Neural cell (in vitro differentiated cells): ENCODE results near the gene AQP2. TPM values are rescaled to one million over a fixed set of nuclear protein-coding genes. Genes with fewer than 3 reads are reported as not detected.

Experiments used
- H2AFZ ChIP-seq: fragments of 200-600, 300-800 bp; sonication (generic), shearing (Covaris generic); 2 replicates; pipeline ENCODE4 v1.6.0; 2014; ENCODE audit warnings: low read depth, mild to moderate bottlenecking, antibody characterized with exemption, low read length, moderate library complexity
- H3F3A ChIP-seq: fragments of 200-600 bp; shearing (Covaris generic); 2 replicates; pipeline ENCODE4 v1.6.1; 2016; ENCODE audit warnings: mild to moderate bottlenecking, moderate library complexity, mixed read lengths, antibody characterized with exemption, low read length; ENCODE audit not compliant: insufficient read depth, poor library complexity, severe bottlenecking
- H3K27ac ChIP-seq: fragments of 200-600, 300-800 bp; sonication (generic), shearing (Covaris generic); 2 replicates; pipeline ENCODE4 v1.5.1; 2014; ENCODE audit warnings: mild to moderate bottlenecking, low read length, moderate library complexity
- H3K27me3 ChIP-seq: fragments of 300-800, 200-600 bp; sonication (generic), shearing (Covaris generic); 2 replicates; pipeline ENCODE4 v1.6.0; 2014; ENCODE audit warnings: mild to moderate bottlenecking, low read depth, low read length, moderate library complexity; ENCODE audit not compliant: insufficient read depth
- H3K36me3 ChIP-seq: fragments of 300-800, 200-600 bp; sonication (generic), shearing (Covaris generic); 2 replicates; pipeline ENCODE4 v1.5.1; 2014; ENCODE audit warnings: mild to moderate bottlenecking, antibody characterized with exemption, low read length, moderate library complexity; ENCODE audit not compliant: insufficient read depth
- H3K4me2 ChIP-seq: fragments of 300-800, 200-600 bp; sonication (generic), shearing (Covaris generic); 2 replicates; pipeline ENCODE4 v1.6.0; 2014; ENCODE audit warnings: mild to moderate bottlenecking, low read length
- H3K4me3 ChIP-seq: fragments of 300-800, 200-600 bp; sonication (generic), shearing (Covaris generic); 2 replicates; pipeline ENCODE4 v1.5.1; 2014; ENCODE audit warnings: mild to moderate bottlenecking, low read length, moderate library complexity
- H3K79me2 ChIP-seq: fragments of 200-600 bp; shearing (Covaris generic); replicated peaks from 2 replicates; pipeline ENCODE4 v1.6.0; 2014; ENCODE audit warnings: mild to moderate bottlenecking, low read length, moderate library complexity; ENCODE audit not compliant: insufficient read depth
- H3K9ac ChIP-seq: fragments of 300-800, 200-600 bp; sonication (generic), shearing (Covaris generic); 2 replicates; pipeline ENCODE4 v1.6.1; 2016; ENCODE audit warnings: mild to moderate bottlenecking, low read length, mixed read lengths
- H3K9me2 ChIP-seq: fragments of 200-600 bp; shearing (Covaris generic); 2 replicates; pipeline ENCODE4 v1.6.1; 2016; ENCODE audit warnings: mild to moderate bottlenecking, low read length, mixed read lengths; ENCODE audit not compliant: insufficient read depth
- H3K9me3 ChIP-seq: fragments of 200-600, 300-800 bp; sonication (generic), shearing (Covaris generic); 2 replicates; pipeline ENCODE4 v1.6.1; 2016; ENCODE audit warnings: mild to moderate bottlenecking, mixed run types, low read length, moderate library complexity, mixed read lengths
- H4K20me1 ChIP-seq: fragments of 200-600 bp; shearing (Covaris generic); 2 replicates; pipeline ENCODE4 v1.6.1; 2016; ENCODE audit warnings: mild to moderate bottlenecking, mixed run types; ENCODE audit not compliant: insufficient read depth
- EP300 ChIP-seq: fragments of 450-650 bp; conservative IDR thresholded peaks from 2 replicates; pipeline ENCODE4 v1.6.1; 2014; ENCODE audit warnings: antibody characterized with exemption, mild to moderate bottlenecking, moderate library complexity; ENCODE audit not compliant: poor library complexity, severe bottlenecking
- EZH2 ChIP-seq: fragments of 200-600, 300-800 bp; shearing (Covaris generic), sonication (generic); IDR thresholded peaks from 2 replicates; pipeline ENCODE4 v1.6.1; 2014; ENCODE audit warnings: antibody characterized with exemption, low read length, borderline replicate concordance, mild to moderate bottlenecking; ENCODE audit not compliant: insufficient read depth, poor library complexity, severe bottlenecking
- MXI1 ChIP-seq: fragments of 450-650 bp; conservative IDR thresholded peaks from 2 replicates; pipeline ENCODE4 v1.6.1; 2014; ENCODE audit warnings: antibody characterized with exemption, mild to moderate bottlenecking; ENCODE audit not compliant: poor library complexity, severe bottlenecking
- POLR2AphosphoS5 ChIP-seq: IDR thresholded peaks from 2 replicates; pipeline ENCODE4 v1.6.1; 2012
- RAD21 ChIP-seq: fragments of 450-650 bp; conservative IDR thresholded peaks from 2 replicates; pipeline ENCODE4 v1.6.1; 2014; ENCODE audit warnings: antibody characterized with exemption, mild to moderate bottlenecking, moderate library complexity
- SMC3 ChIP-seq: fragments of 450-650 bp; conservative IDR thresholded peaks from 2 replicates; pipeline ENCODE4 v1.6.1; 2014; ENCODE audit warnings: antibody characterized with exemption, mild to moderate bottlenecking, moderate library complexity; ENCODE audit not compliant: poor library complexity
- TAF1 ChIP-seq: IDR thresholded peaks from 2 replicates; pipeline ENCODE4 v1.6.1; 2012; ENCODE audit warnings: low read depth
- polyA plus RNA-seq: library from polyadenylated mRNA; depleted of rRNA; stranded (reverse); fragments of >200 nt; gene quantifications from 2 replicates; pipeline ENCODE4 v1.2.3, GENCODE V29; 2014
- TF ChIP-seq, protein P1 (sequence below): IDR thresholded peaks from 2 replicates; pipeline ENCODE4 v1.6.1; 2012; ENCODE audit warnings: borderline replicate concordance
- TF ChIP-seq, protein P2 (sequence below): fragments of 450-650 bp; IDR thresholded peaks from 2 replicates; pipeline ENCODE4 v1.5.1; 2014; ENCODE audit warnings: antibody characterized with exemption, mild to moderate bottlenecking, moderate library complexity; ENCODE audit not compliant: poor library complexity, severe bottlenecking

AQP2 gene
- polyA plus RNA-seq, 1 donor from 2014 or later: not detected

DNA sequence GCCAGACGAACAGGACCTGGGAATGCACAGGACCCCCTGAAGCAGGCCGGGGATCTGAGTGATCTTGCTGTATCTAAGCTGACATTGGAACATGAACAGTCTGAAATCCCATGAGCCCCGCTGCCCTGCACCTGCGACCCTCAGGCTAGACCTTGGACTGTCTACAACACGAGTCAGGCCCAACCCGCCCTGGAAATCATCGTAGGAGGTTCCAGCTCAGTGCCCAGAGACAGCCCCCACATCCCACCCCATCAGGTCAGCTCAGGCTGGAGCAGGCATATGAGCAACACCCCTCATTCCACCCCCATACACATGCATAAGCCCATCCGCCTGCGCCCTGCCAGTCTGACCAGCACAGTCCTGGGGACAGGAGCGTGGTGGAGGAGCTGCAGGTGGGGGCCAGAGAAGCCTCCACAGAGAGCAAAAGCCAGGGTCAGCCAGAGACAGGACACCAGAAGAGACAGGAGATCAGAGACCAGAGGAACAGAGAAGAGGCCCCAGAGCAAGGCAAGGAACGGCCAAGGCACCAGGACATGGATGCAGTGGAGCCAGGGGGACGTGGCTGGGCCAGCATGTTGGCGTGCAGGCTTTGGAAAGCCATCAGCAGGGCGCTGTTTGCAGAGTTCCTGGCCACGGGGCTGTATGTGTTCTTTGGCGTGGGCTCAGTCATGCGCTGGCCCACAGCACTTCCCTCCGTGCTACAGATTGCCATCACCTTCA lies 22.3 kb downstream of the AQP2 start, which contains the start of gene AQP6:
Gene AQP6, plus strand, starts transcription at position 307 of the 720 bp plus-strand sequence. Its CDS starts 227 bp downstream, at position 534.
- TF ChIP-seq, protein P1, sequence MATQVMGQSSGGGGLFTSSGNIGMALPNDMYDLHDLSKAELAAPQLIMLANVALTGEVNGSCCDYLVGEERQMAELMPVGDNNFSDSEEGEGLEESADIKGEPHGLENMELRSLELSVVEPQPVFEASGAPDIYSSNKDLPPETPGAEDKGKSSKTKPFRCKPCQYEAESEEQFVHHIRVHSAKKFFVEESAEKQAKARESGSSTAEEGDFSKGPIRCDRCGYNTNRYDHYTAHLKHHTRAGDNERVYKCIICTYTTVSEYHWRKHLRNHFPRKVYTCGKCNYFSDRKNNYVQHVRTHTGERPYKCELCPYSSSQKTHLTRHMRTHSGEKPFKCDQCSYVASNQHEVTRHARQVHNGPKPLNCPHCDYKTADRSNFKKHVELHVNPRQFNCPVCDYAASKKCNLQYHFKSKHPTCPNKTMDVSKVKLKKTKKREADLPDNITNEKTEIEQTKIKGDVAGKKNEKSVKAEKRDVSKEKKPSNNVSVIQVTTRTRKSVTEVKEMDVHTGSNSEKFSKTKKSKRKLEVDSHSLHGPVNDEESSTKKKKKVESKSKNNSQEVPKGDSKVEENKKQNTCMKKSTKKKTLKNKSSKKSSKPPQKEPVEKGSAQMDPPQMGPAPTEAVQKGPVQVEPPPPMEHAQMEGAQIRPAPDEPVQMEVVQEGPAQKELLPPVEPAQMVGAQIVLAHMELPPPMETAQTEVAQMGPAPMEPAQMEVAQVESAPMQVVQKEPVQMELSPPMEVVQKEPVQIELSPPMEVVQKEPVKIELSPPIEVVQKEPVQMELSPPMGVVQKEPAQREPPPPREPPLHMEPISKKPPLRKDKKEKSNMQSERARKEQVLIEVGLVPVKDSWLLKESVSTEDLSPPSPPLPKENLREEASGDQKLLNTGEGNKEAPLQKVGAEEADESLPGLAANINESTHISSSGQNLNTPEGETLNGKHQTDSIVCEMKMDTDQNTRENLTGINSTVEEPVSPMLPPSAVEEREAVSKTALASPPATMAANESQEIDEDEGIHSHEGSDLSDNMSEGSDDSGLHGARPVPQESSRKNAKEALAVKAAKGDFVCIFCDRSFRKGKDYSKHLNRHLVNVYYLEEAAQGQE: no peak
- TF ChIP-seq MXI1 (no peak), POLR2AphosphoS5 (no peak), EZH2 (no peak), EP300 (no peak), RAD21 (no peak), TAF1 (no peak), SMC3 (no peak)
- TF ChIP-seq, protein P2, sequence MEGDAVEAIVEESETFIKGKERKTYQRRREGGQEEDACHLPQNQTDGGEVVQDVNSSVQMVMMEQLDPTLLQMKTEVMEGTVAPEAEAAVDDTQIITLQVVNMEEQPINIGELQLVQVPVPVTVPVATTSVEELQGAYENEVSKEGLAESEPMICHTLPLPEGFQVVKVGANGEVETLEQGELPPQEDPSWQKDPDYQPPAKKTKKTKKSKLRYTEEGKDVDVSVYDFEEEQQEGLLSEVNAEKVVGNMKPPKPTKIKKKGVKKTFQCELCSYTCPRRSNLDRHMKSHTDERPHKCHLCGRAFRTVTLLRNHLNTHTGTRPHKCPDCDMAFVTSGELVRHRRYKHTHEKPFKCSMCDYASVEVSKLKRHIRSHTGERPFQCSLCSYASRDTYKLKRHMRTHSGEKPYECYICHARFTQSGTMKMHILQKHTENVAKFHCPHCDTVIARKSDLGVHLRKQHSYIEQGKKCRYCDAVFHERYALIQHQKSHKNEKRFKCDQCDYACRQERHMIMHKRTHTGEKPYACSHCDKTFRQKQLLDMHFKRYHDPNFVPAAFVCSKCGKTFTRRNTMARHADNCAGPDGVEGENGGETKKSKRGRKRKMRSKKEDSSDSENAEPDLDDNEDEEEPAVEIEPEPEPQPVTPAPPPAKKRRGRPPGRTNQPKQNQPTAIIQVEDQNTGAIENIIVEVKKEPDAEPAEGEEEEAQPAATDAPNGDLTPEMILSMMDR: no peak
- Histone ChIP-seq H3K9me2 (no peaks in the 10 kb centered on the region), H3K4me2 (no peak within 1 kb of the TSS), H3K4me3 (no peak within 1 kb of the TSS), H4K20me1 (no peaks in the 10 kb centered on the region), H3F3A (no peaks in the 10 kb centered on the region), H3K27me3 (no peaks in the 10 kb centered on the region), H2AFZ (no peak within 1 kb of the TSS), H3K9me3 (no peaks in the 10 kb centered on the region), H3K36me3 (no peaks in the 10 kb centered on the region), H3K27ac (no peak within 1 kb of the TSS), H3K79me2 (no peaks in the 10 kb centered on the region), H3K9ac (no peak within 1 kb of the TSS)

DNA sequence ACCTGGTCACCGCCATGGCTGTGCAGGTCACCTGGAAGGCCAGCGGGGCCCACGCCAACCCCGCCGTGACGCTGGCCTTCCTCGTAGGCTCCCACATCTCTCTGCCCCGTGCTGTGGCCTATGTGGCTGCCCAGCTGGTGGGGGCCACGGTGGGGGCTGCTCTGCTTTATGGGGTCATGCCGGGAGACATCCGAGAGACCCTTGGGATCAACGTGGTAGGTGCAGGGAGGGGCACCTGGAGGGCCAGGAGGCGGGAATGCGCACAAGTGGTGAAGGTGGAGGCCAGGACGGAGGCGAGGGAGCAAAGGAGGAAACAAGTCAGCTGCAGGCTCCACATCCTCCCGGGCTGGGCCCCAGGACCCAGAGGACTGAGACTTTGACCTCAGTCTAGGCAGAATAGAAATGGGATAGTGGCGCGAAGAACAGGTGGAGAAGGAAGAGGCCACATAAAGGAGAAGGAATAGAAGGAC lies 22.9 kb downstream of the AQP2 start:
- Histone ChIP-seq H3K4me3 (no peak overlapping the region), H3K27ac (no peak overlapping the region), H2AFZ (no peak overlapping the region), H3K4me2 (no peak overlapping the region), H3K27me3 (no peaks in the 10 kb centered on the region), H3K36me3 (no peaks in the 10 kb centered on the region), H4K20me1 (no peaks in the 10 kb centered on the region), H3F3A (no peaks in the 10 kb centered on the region), H3K79me2 (no peaks in the 10 kb centered on the region), H3K9me3 (no peaks in the 10 kb centered on the region), H3K9ac (no peak overlapping the region), H3K9me2 (no peaks in the 10 kb centered on the region)
- TF ChIP-seq, protein P2: no peak
- TF ChIP-seq EP300 (no peak), POLR2AphosphoS5 (no peak), MXI1 (no peak), SMC3 (no peak), TAF1 (no peak), RAD21 (no peak), EZH2 (no peak)
- TF ChIP-seq, protein P1: no peak
